B cell (primary cell): ENCODE data around the gene SPTB. TPM values are rescaled to one million over a fixed set of nuclear protein-coding genes. Genes with fewer than 3 reads are reported as not detected.

ENCODE experiments used
- ATAC-seq: fragments of 200-7000 bp; cut with Tn5 transposase; one replicate; pipeline ENCODE4 v1.10.0; 2021; ENCODE audit warnings: low read depth, mild to moderate bottlenecking, moderate number of reproducible peaks, moderate library complexity
- CTCF ChIA-PET: fragments of 350-600 bp; sonication (Branson Sonifier 250); formaldehyde crosslinking; loops from one replicate; lab custom pipeline; 2021; ENCODE audit warnings: antibody characterized with exemption, inconsistent platforms; lab: Charles Lee
- POLR2A ChIA-PET: fragments of 350-600 bp; sonication (Branson Sonifier 250); formaldehyde crosslinking; loops from one replicate; lab custom pipeline; 2021; ENCODE audit warnings: antibody characterized with exemption; lab: Charles Lee
- DNase-seq: peaks from one replicate; pipeline ENCODE4 v3.0.0; 2013
- H2AFZ ChIP-seq: 2 replicates; pipeline ENCODE4 v1.6.1; 2012; ENCODE audit warnings: mild to moderate bottlenecking, low read depth, low read length; ENCODE audit not compliant: insufficient read depth, poor library complexity, severe bottlenecking
- H3K27ac ChIP-seq, 2 donors: 1 replicate in 1 of 2; 2 replicates in 1 of 2; pipeline ENCODE4 v1.5.1; 2012 to 2013; ENCODE audit warnings: low read length in 2 of 2, mild to moderate bottlenecking in 2 of 2, moderate library complexity in 1 of 2
- H3K27me3 ChIP-seq, 4 experiments: fragments of 200-600 bp in 1 of 4; sonication (generic) in 1 of 4; replicated peaks in 1 of 4; 1 replicate in 2 of 4; 2 replicates in 2 of 4; pipeline versions ENCODE4 v1.6.1 to v1.7.0; 2013 to 2016; ENCODE audit warnings: low read length in 3 of 4, mild to moderate bottlenecking in 2 of 4, mixed read lengths in 1 of 4, moderate library complexity in 1 of 4; ENCODE audit not compliant: insufficient read depth in 4 of 4, control insufficient read depth in 3 of 4; ENCODE audit errors: control extremely low read depth in 1 of 4
- H3K36me3 ChIP-seq, 2 experiments: replicated peaks in 1 of 2; 1 replicate in 1 of 2; 2 replicates in 1 of 2; pipeline versions ENCODE4 v1.6.1 to v1.7.1; 2013; ENCODE audit warnings: low read length in 1 of 2; ENCODE audit not compliant: insufficient read depth in 2 of 2, control insufficient read depth in 1 of 2; ENCODE audit errors: control extremely low read depth in 1 of 2, extremely low read depth in 1 of 2
- H3K4me1 ChIP-seq, 2 donors: fragments of 200-600 bp in 1 of 2; sonication (generic) in 1 of 2; 1 replicate in 1 of 2; 2 replicates in 1 of 2; pipeline versions ENCODE4 v1.5.1 to v1.6.1; 2013 to 2017; ENCODE audit warnings: low read length in 2 of 2; ENCODE audit not compliant: control insufficient read depth in 2 of 2, insufficient read depth in 2 of 2
- H3K4me2 ChIP-seq: replicated peaks from 2 replicates; pipeline ENCODE3; 2012; ENCODE audit warnings: mild to moderate bottlenecking, low read depth, low read length; ENCODE audit not compliant: poor library complexity, severe bottlenecking
- H3K4me3 ChIP-seq, 5 experiments: fragments of 200-600 bp in 1 of 5; sonication (generic) in 1 of 5; 1 replicate in 3 of 5; 2 replicates in 2 of 5; pipeline versions ENCODE4 v1.5.1 to v1.7.0; 2011 to 2016; ENCODE audit warnings: low read length in 4 of 5, mild to moderate bottlenecking in 4 of 5, low read depth in 2 of 5, control low read depth in 1 of 5, moderate library complexity in 1 of 5; ENCODE audit not compliant: insufficient read depth in 1 of 5; ENCODE audit errors: control extremely low read depth in 1 of 5, extremely low read depth in 1 of 5
- H3K79me2 ChIP-seq: fragments of 200-600 bp; sonication (generic); one replicate; pipeline ENCODE4 v1.6.0; 2016; ENCODE audit warnings: low read length; ENCODE audit not compliant: control insufficient read depth, insufficient read depth
- H3K9ac ChIP-seq: fragments of 200-600 bp; sonication (generic); 2 replicates; pipeline ENCODE4 v1.6.1; 2017; ENCODE audit warnings: mild to moderate bottlenecking, low read length, moderate library complexity
- H3K9me3 ChIP-seq, 3 donors: one replicate each; pipeline versions ENCODE4 v1.6.1 to v1.7.1; 2013; ENCODE audit warnings: low read length in 2 of 3; ENCODE audit not compliant: control insufficient read depth in 2 of 3, insufficient read depth in 1 of 3; ENCODE audit errors: control extremely low read depth in 1 of 3
- H4K20me1 ChIP-seq: 2 replicates; pipeline ENCODE4 v1.6.0; 2012; ENCODE audit warnings: mild to moderate bottlenecking, low read length; ENCODE audit not compliant: insufficient read depth, control insufficient read depth, poor library complexity, severe bottlenecking
- H3K27ac Mint-ChIP-seq: one replicate; pipeline ENCODE4 v1.8.0; 2021; ENCODE audit warnings: mixed read lengths
- H3K27me3 Mint-ChIP-seq: one replicate; pipeline ENCODE4 v1.8.0; 2021; ENCODE audit warnings: mixed read lengths
- H3K4me1 Mint-ChIP-seq: one replicate; pipeline ENCODE4 v1.8.0; 2021; ENCODE audit warnings: mixed read lengths
- H3K4me3 Mint-ChIP-seq: one replicate; pipeline ENCODE4 v1.8.0; 2021; ENCODE audit warnings: mixed read lengths
- H3K9me3 Mint-ChIP-seq: one replicate; pipeline ENCODE4 v1.8.0; 2022; ENCODE audit warnings: mixed read lengths; ENCODE audit not compliant: insufficient read depth
- CTCF ChIP-seq: fragments of 200-600 bp; IDR thresholded peaks from one replicate; pipeline ENCODE4 v1.8.0; 2022; ENCODE audit warnings: antibody characterized with exemption, mild to moderate bottlenecking
- EZH2 ChIP-seq: IDR thresholded peaks from 2 replicates; pipeline ENCODE4 v1.6.1; 2012; ENCODE audit warnings: borderline replicate concordance, low read depth, mild to moderate bottlenecking, moderate library complexity, low read length; ENCODE audit not compliant: insufficient read depth, poor library complexity, severe bottlenecking
- WGBS: methylation state at CpG from one replicate; pipeline ENCODE4 v1.1.5; 2013; ENCODE audit warnings: missing lambda C conversion rate; ENCODE audit not compliant: insufficient coverage; 5-methylcytosine and 5-hydroxymethylcytosine counted together
- intact Hi-C: fragments of 100-400 bp; cut with micrococcal nuclease; formaldehyde crosslinking; loops from one replicate; pipeline ENCODE4 v1.10.0; 2022
- polyA plus RNA-seq: library from polyadenylated mRNA; depleted of rRNA; stranded (reverse); fragments of >200 nt; gene quantifications from 2 replicates; pipeline ENCODE4 v1.2.3, GENCODE V29; 2012
- total RNA-seq, 2 donors: library from RNA; stranded (reverse); fragments of 120-200 nt in 1 of 2; gene quantifications; 1 replicate in 1 of 2; 2 replicates in 1 of 2; pipeline versions ENCODE4 v1.2.3 to v1.2.4, GENCODE V29; 2013 to 2022

SPTB gene
- total and polyA plus RNA-seq, 2 donors (not counting 1 experiment from before 2014, with no cell fraction given): 0.12 TPM; not detected in 1

GRCh38 chr14:64745511-64746091, 134.1 kb downstream of the SPTB start:
- ChIA-PET CTCF (no interaction called here), POLR2A (no interaction called here)
- Histone ChIP-seq H3K27ac (no peak overlapping the region), H3K4me2 (no peak overlapping the region), H3K9me3 (no peaks in the 10 kb centered on the region), H3K4me1 (no peaks in the 10 kb centered on the region), H3K9ac (no peak overlapping the region), H3K79me2 (no peaks in the 10 kb centered on the region), H3K36me3 (no peaks in the 10 kb centered on the region), H3K4me3 (no peak overlapping the region), H2AFZ (no peak overlapping the region), H3K27me3 (no peaks in the 10 kb centered on the region), H4K20me1 (no peaks in the 10 kb centered on the region)
- Mint-ChIP-seq H3K4me3 (no peak overlapping the region), H3K4me1 (no peaks in the 10 kb centered on the region), H3K27ac (no peak overlapping the region), H3K27me3 (no peaks in the 10 kb centered on the region), H3K9me3 (no peaks in the 10 kb centered on the region)
- no peak for ATAC-seq
- intact Hi-C loops: no loop called here
- TF ChIP-seq CTCF (no peak), EZH2 (no peak)
- DNase-seq: no peak
- 91% methylated on average over 8 of the region's 8 CpGs for WGBS

GRCh38 chr14:64743061-64743460, 136.6 kb downstream of the SPTB start:
- POLR2A ChIA-PET: no interaction called here
- CTCF ChIA-PET: no interaction called here

More at GRCh38 chr14:64743061-64743460, 136.6 kb downstream of the SPTB start:
- H2AFZ ChIP-seq: no peak overlapping the region
- H3K27ac ChIP-seq: no peak overlapping the region
- no peak overlapping the region for H3K4me3 Mint-ChIP-seq
- H3K4me1 Mint-ChIP-seq: no peaks in the 10 kb centered on the region
- WGBS: 95% methylated on average over 27 of the region's 27 CpGs
- H3K79me2 ChIP-seq: no peaks in the 10 kb centered on the region
- H3K27me3 ChIP-seq: no peaks in the 10 kb centered on the region
- no peaks in the 10 kb centered on the region for H3K9me3 ChIP-seq
- no peaks in the 10 kb centered on the region for H4K20me1 ChIP-seq
- H3K9ac ChIP-seq: no peak overlapping the region
- H3K36me3 ChIP-seq: no peaks in the 10 kb centered on the region
- ATAC-seq (no peak), DNase-seq (no peak)
- no peaks in the 10 kb centered on the region for H3K4me1 ChIP-seq
- no peak overlapping the region for H3K4me2 ChIP-seq
- no peak overlapping the region for H3K27ac Mint-ChIP-seq
- no peaks in the 10 kb centered on the region for H3K27me3 Mint-ChIP-seq
- H3K4me3 ChIP-seq: no peak overlapping the region
- H3K9me3 Mint-ChIP-seq: no peaks in the 10 kb centered on the region
- TF ChIP-seq EZH2 (no peak), CTCF (no peak)
- intact Hi-C loops: no loop called here
